Germinal center (tissue), 1 donor: Measurements from ENCODE around the gene RBCK1.
"Not testable (repeated sequence)": the region's sequence is repeated elsewhere in the genome, so short reads cannot be mapped to it uniquely, and the experiment has no call there.

ENCODE experiments used
- DNase-seq: peaks from one replicate; pipeline ENCODE4 v3.0.0; 2012; ENCODE audit warnings: mixed read lengths, low spot score

RBCK1 gene

GRCh38 chr20:437787-438486 lies 29.8 kb downstream of the RBCK1 start:
- no peak for DNase-seq

DNA sequence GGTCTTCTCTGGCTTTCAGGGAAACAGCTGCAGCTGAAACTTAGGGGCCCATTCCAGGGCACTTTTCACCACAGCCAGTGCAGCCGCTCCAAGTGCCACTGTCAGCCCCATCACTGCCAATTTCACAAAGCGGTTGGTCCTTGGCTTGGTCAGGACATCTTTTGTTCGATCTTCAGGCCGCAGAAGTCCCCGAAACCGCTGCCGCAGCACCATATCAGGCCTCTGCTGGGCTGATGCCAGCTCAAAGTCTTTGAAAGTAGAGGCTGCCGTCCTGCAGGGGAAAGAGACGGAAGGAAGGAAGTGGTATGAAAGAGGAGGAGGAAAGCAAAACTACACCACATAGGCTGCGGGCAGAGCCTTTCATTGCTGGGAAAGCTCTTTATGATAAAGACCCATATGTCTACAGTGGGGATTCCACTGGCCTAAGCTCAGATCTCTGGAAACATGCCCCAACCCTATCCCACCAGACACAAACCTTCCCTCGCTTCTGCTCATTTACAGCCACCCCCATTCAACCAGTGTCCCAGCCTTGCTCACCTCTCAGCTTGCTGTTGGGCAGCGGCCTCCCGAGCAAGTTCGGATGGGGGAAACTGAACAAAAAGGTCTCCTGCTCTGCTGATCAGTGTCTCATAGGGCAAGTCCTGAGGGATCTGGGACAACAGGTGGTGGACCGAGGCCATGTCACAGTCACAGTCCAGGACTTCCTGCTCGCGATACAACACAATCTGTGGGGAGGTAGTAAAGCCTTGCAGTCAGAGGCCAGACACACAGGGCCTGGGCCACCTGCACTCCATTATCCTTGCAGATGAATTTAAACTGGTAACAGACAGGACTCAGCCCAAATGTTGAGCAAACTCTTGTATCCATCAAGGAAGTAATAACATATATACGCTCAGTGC lies 30.7 kb downstream of the RBCK1 start:
- no peak for DNase-seq

GRCh38 chr20:440148-440547 lies 32.0 kb downstream of the RBCK1 start:
- no peak for DNase-seq

- no peak for DNase-seq
Observed at GRCh38 chr20:440636-441035, 32.5 kb downstream of the RBCK1 start.

DNA sequence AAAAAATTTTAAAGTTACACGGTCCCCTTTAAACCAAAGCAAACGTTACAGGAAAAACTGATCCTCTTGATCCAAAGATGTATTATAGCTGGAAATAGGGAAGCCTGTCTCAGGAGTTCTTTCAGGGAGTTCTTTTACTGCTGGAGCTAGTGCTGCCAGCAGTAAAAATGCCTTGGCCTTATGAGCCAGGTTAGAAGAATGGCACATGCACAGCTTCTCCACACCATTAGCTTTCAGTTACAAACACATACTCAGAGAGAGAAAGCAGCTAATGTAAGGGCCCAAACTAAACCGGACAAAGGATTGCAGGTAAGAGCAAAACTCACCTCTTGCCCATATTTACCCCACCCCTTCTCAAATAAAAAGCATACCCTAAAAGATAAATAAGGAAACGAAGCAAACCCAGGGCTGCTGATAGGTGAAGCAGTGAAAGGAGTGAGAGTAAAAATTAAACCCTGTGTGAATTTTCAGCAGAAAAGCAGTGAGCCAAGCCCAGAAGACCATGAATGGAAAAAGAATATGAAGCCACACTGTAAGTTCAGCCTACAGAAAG lies 35.2 kb downstream of the RBCK1 start:
- DNase-seq, result no peak

DNA sequence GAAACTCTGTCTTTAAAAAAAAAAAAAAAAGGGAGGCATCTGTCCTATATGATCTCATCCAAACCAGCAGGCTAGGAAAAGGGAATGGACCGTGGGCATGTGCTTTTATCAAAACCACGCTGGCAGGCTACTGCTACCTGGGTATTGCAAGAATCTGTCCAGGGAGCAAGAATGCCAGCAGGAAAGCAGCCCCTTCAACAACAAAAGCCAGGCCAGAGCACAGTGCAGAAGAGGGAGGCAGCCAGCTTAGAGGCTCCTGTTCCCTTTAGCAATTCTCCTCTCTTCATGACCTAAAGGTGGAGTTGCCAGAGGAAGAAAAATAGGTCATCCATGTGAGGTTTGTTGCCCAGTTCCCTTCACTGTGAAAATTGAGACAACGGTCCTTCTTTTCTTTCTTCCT lies 36.0 kb downstream of the RBCK1 start:
- no peak for DNase-seq

GRCh38 chr20:444862-445426 lies 36.8 kb downstream of the RBCK1 start:
- DNase-seq, result no peak

DNA sequence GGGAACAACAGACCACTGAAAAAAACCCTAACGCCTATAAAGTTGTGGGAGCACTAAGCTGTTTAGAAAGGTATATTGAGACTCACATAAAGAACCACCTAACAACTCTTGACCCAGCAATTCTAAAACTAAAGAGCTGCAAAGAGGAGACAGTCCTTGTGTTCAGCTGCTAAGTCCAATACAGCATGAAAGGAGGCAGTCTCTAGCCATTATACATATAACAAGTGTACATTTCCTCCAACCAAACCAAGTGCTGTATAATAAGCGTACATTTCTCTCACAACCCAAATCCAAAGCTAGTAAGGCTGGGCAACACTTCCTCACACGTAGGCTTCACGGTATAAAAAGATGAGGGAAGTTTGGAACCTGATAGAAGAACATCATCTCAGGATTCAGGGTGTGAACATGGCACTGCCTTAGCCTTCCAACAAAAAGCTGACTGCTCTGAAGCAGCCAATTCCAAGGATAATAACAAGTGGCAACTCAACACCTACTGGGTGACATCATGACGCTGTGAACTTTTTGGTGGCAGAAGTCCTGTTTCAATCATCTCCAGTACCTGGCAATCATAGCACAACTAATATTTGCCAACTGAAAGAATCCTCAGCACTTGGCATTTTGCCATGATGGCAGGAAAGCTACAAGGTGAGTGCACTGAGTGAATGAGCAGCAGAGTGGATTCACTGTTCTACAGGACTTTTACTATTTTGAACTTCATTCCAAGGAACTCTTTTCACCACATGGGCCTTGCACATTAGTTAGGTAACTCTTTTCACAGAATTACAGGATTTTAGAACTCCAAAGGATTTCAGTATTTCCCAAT lies 37.6 kb downstream of the RBCK1 start:
- DNase-seq, result no peak

DNA sequence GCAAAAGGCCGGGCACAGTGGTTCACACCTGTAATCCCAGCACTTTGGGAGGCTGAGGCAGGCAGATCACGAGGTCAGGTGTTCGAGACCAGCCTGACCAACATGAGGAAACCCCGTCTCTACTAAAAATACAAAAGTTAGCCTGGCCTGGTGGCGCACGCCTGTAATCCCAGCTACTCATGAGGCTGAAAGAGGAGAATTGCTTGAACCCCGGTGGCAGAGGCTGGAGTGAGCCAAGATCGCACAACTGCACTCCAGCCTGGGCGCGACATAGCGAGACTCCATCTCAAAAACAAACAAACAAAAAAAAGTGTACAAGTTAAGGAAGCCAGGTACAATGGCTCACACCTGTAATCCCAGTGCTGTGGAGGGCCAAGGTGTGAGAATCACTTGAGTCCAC lies 43.9 kb downstream of the RBCK1 start:
- DNase-seq, result not testable (repeated sequence)

GRCh38 chr20:454951-455350 lies 46.9 kb downstream of the RBCK1 start:
- DNase-seq, result no peak

- no peak for DNase-seq
Observed at GRCh38 chr20:458776-459175, 50.7 kb downstream of the RBCK1 start.

- DNase-seq, result no peak
Observed at GRCh38 chr20:460180-460579, 52.1 kb downstream of the RBCK1 start.

DNA sequence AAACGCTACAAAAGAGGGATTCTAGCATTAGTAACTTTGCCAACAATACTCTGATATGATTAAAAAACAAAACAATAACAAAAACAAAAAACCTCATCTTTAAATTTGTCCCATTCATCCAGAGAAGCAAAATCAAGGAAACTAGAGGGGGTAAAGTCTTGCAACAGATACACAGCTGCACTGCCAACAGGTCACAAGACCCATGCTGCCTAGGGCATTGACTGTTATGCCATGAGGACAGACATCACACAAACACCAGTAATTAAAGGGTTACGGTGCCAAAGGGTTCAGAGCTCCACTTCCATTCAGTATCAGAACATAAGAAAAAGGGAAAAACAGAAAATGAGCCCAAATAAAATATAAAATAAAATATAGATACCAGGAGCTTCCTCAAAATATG lies 52.6 kb downstream of the RBCK1 start:
- no peak for DNase-seq

DNA sequence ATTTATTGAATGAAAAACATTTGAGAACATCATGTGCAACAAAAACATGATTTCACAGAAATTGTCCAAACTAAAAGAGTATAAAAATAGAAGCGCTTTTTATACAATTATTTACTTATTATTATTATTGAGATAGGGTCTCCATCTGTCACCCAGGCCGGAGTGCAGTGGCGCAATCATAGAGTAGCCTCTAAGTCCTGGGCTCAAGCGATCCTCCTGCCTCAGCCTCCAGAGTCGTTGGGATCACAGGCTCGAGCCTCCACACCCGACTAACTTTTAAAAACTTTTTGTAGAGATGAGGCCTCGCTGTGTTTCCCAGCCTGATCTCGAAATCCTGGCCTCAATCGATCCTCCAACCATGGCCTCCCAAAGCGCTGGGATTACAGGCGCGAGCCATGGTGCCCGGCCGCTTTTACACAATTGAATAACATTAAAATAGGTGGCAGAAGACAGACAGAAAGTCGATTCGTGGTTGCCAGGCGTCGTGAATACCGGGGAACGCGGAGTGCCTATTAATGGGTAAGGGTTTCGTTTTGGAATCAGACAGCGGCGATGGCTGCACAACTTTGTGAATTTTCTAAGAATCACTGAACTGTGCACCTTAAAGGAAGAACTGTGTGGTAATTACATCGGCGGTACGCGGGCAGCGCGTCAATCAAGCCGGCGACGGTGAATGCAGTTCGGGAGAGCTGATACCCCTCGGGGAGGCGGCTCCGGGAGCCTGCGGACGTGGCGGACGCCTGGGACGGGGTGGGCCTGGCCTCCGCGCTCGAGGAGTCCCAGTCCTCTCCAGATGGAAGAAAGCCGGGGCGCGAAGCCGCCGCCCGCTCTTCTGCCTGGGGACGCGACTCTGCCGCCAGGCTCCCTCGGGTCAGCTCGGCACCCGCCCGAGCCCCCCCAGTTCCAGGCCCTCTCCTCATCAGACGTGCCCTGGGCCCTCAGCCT lies 53.4 kb downstream of the RBCK1 start:
- peak; percentile 62 for DNase-seq

GRCh38 chr20:462199-462991 lies 54.3 kb downstream of the RBCK1 start, which contains the start of gene TBC1D20:
Gene TBC1D20 (minus strand): TSS chr20:462533. CDS start chr20:462405, 128 bp downstream.
- DNase-seq, result peak; percentile 92

DNA sequence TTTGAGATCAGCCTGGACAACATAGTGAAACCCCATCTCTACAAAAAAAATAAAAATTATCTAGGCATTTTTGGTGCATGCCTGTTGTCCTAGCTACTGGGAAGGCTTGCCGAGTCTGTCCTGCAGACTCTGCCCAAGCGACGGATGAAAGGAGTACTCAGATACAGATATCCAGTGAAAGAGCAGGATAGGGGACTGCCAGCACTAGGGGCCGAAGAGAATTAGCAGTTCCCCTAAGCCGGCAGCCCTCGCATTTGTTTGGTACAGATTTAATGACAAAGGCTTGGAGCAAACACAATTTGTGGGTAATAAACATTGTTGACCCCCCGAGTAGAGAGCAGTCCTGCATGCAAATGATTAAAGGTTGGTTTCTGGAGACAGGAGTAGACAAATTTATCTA lies 59.7 kb downstream of the RBCK1 start:
- DNase-seq, result no peak

- no peak for DNase-seq
Observed at GRCh38 chr20:469746-470490, 61.8 kb downstream of the RBCK1 start.

- DNase-seq, result no peak
Observed at GRCh38 chr20:472137-472846, 64.2 kb downstream of the RBCK1 start.
